ENCODE measurements around the gene RASGEF1B. TPM values are rescaled to one million over a fixed set of nuclear protein-coding genes. Genes with fewer than 3 reads are reported as not detected.

The RASGEF1B gene
- total and polyA plus RNA-seq, 4 donors: 8.9 to 57.4 (median 32.1) TPM

GRCh38 chr4:81424816-81425755, 46.6 kb downstream of the RASGEF1B start:
- Histone ChIP-seq H3K9ac (ENCODE audit: low read depth in 1 of 2, low read length in 2 of 2) (no peak overlapping the region), H3K36me3 (ENCODE audit: control insufficient read depth in 4 of 4, insufficient read depth in 3 of 4, low read depth in 1 of 4, low read length in 3 of 4) (peaks cover 11 to 49% (median 39%) of the 10 kb centered on the region in 4 donors)

GRCh38 chr4:81424336-81424735, 47.4 kb downstream of the RASGEF1B start:
- DNase-seq (ENCODE audit: low spot score): no peak
- Histone ChIP-seq H3K4me1 (ENCODE audit: control insufficient read depth in 4 of 4, insufficient read depth in 4 of 4, low read length in 3 of 4) (peaks cover 0 to 2% (median 0%) of the 10 kb centered on the region in 4 donors), H3K9ac (ENCODE audit: low read depth in 1 of 2, low read length in 2 of 2) (no peak overlapping the region), H3K27me3 (ENCODE audit: control insufficient read depth in 4 of 4, insufficient read depth in 4 of 4, low read length in 3 of 4) (no peaks in the 10 kb centered on the region), H3K36me3 (ENCODE audit: control insufficient read depth in 4 of 4, insufficient read depth in 3 of 4, low read depth in 1 of 4, low read length in 3 of 4) (peaks cover 5 to 44% (median 36%) of the 10 kb centered on the region in 4 donors), H3K9me3 (ENCODE audit: control insufficient read depth in 4 of 4, low read length in 3 of 4) (no peaks in the 10 kb centered on the region), H3K27ac (ENCODE audit: low read depth in 1 of 2, low read length in 2 of 2) (no peak overlapping the region), H3K4me3 (ENCODE audit: low read depth in 1 of 3, low read length in 3 of 3) (no peak overlapping the region)
- TF ChIP-seq ATF3 (IDR thresholded peaks at IDR 0.05) (no peak), REST (IDR thresholded peaks at IDR 0.05) (no peak), YY1 (IDR thresholded peaks at IDR 0.05) (no peak), NR2F2 (IDR thresholded peaks at IDR 0.05) (no peak), SP1 (IDR thresholded peaks at IDR 0.05) (no peak)
- WGBS: 72% methylated on average over 6 of the region's 6 CpGs

More at GRCh38 chr4:81424816-81425755, 46.6 kb downstream of the RASGEF1B start:
- Histone ChIP-seq H3K9me3 (ENCODE audit: control insufficient read depth in 4 of 4, low read length in 3 of 4) (no peaks in the 10 kb centered on the region), H3K27me3 (ENCODE audit: control insufficient read depth in 4 of 4, insufficient read depth in 4 of 4, low read length in 3 of 4) (no peaks in the 10 kb centered on the region), H3K4me3 (ENCODE audit: low read depth in 1 of 3, low read length in 3 of 3) (no peak overlapping the region), H3K27ac (ENCODE audit: low read depth in 1 of 2, low read length in 2 of 2) (no peak overlapping the region), H3K4me1 (ENCODE audit: control insufficient read depth in 4 of 4, insufficient read depth in 4 of 4, low read length in 3 of 4) (peaks cover 0 to 2% (median 0%) of the 10 kb centered on the region in 4 donors)
- 82% methylated on average over 5 of the region's 5 CpGs for WGBS
- DNase-seq (ENCODE audit: low spot score): no peak
- no peak for TF ChIP-seq TAF1 (conservative IDR thresholded peaks at IDR 0.05)
- TF ChIP-seq JUND (IDR thresholded peaks at IDR 0.05): no peak
- TF ChIP-seq HNF4A (conservative IDR thresholded peaks at IDR 0.05): no peak
- TF ChIP-seq FOXA1 (IDR thresholded peaks at IDR 0.05): no peak
- no peak for TF ChIP-seq RAD21 (IDR thresholded peaks at IDR 0.05)
- no peak for TF ChIP-seq FOXA2 (IDR thresholded peaks at IDR 0.05)
- no peak for TF ChIP-seq HNF4G (IDR thresholded peaks at IDR 0.05)
- no peak for TF ChIP-seq EGR1 (IDR thresholded peaks at IDR 0.05; ENCODE audit: low read depth in 2 of 2)
- TF ChIP-seq GABPA (IDR thresholded peaks at IDR 0.05 in 1 of 2, conservative IDR thresholded peaks at IDR 0.05 in 1 of 2): no peak
- no peak for TF ChIP-seq SP1 (IDR thresholded peaks at IDR 0.05)
- TF ChIP-seq REST (IDR thresholded peaks at IDR 0.05): no peak
- no peak for TF ChIP-seq RXRA (IDR thresholded peaks at IDR 0.05)
- TF ChIP-seq CTCF (IDR thresholded peaks at IDR 0.05; ENCODE audit: low read depth, low read length, missing input control): no peak

Data from liver (tissue), 9 donors.